ENCODE data around the gene IL37.

Gene IL37

GRCh38 chr2:112939425-112939824 is 28.5 kb downstream of the IL37 start:
- no peak for TF ChIP-seq ISL1 (CRISPR knock-in tag; IDR thresholded peaks at IDR 0.05)
- TF ChIP-seq ZNF70 (CRISPR knock-in tag; IDR thresholded peaks at IDR 0.05), result no peak
- no peak for TF ChIP-seq ZNF565 (CRISPR knock-in tag; conservative IDR thresholded peaks at IDR 0.05; ENCODE audit: low read depth)
- no peak for TF ChIP-seq ZFP3 (CRISPR knock-in tag; IDR thresholded peaks at IDR 0.05)
- no peak for TF ChIP-seq PPARA (CRISPR knock-in tag; IDR thresholded peaks at IDR 0.05; ENCODE audit: borderline replicate concordance)
- TF ChIP-seq TCF4 (CRISPR knock-in tag; IDR thresholded peaks at IDR 0.05; ENCODE audit: borderline replicate concordance), result no peak
- no peak for TF ChIP-seq RARB (CRISPR knock-in tag; IDR thresholded peaks at IDR 0.05)
- TF ChIP-seq, protein P1, sequence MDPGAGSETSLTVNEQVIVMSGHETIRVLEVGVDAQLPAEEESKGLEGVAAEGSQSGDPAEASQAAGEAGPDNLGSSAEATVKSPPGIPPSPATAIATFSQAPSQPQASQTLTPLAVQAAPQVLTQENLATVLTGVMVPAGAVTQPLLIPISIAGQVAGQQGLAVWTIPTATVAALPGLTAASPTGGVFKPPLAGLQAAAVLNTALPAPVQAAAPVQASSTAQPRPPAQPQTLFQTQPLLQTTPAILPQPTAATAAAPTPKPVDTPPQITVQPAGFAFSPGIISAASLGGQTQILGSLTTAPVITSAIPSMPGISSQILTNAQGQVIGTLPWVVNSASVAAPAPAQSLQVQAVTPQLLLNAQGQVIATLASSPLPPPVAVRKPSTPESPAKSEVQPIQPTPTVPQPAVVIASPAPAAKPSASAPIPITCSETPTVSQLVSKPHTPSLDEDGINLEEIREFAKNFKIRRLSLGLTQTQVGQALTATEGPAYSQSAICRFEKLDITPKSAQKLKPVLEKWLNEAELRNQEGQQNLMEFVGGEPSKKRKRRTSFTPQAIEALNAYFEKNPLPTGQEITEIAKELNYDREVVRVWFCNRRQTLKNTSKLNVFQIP (CRISPR knock-in tag; IDR thresholded peaks at IDR 0.05; ENCODE audit: borderline replicate concordance, low read depth), result no peak
- TF ChIP-seq ESRRG (CRISPR knock-in tag; IDR thresholded peaks at IDR 0.05), result no peak
- TF ChIP-seq, protein P2, sequence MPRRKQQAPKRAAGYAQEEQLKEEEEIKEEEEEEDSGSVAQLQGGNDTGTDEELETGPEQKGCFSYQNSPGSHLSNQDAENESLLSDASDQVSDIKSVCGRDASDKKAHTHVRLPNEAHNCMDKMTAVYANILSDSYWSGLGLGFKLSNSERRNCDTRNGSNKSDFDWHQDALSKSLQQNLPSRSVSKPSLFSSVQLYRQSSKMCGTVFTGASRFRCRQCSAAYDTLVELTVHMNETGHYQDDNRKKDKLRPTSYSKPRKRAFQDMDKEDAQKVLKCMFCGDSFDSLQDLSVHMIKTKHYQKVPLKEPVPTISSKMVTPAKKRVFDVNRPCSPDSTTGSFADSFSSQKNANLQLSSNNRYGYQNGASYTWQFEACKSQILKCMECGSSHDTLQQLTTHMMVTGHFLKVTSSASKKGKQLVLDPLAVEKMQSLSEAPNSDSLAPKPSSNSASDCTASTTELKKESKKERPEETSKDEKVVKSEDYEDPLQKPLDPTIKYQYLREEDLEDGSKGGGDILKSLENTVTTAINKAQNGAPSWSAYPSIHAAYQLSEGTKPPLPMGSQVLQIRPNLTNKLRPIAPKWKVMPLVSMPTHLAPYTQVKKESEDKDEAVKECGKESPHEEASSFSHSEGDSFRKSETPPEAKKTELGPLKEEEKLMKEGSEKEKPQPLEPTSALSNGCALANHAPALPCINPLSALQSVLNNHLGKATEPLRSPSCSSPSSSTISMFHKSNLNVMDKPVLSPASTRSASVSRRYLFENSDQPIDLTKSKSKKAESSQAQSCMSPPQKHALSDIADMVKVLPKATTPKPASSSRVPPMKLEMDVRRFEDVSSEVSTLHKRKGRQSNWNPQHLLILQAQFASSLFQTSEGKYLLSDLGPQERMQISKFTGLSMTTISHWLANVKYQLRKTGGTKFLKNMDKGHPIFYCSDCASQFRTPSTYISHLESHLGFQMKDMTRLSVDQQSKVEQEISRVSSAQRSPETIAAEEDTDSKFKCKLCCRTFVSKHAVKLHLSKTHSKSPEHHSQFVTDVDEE (CRISPR knock-in tag; IDR thresholded peaks at IDR 0.05), result no peak
- TF ChIP-seq TOX (CRISPR knock-in tag; IDR thresholded peaks at IDR 0.05; ENCODE audit: borderline replicate concordance), result no peak
- no peak for ATAC-seq

- no peak for ATAC-seq
Measured at GRCh38 chr2:112940859-112941625, 30.1 kb downstream of the IL37 start.

DNA sequence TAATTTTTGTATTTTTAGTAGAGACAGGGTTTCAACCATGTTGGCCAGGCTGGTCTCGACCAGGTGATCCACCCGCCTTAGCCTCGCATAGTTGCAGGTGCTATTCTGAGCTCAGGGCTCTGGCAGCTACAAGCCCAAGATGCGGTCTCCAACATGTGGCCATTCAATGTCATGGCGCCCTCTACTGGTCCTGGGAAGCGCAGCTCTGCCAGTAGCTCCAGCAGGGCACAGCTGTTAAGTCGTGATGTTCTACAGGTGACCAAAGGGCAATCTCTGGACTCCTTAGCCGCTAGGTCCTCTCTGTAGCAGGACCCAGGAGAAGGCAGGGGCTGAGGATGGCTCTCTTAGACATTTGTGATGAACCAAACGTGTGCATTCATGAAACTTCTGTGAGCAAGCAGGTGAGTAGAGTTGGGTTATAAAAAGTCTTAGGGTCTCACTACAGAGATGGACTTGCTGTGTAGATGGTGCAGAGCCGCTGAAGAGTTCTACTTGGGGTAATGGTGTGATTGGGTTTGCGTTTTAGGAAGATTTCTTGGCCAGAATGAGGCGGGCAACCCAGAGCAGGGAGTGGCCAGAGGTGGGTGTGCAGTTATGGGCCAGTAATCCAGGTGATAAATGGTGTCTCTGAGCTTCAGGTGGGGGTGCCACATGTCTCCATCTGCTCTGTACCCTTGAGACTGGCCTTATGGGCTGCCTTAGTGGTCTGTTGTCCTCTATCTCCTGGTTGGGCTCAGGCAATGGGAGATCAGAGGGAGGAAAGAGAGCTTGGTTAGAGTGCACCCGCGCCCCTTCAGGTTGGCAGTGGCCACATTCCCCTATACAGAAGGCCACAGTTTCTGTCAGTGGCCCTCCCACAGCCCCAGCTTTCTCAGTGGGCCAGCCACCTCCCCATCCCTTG is 31.0 kb downstream of the IL37 start:
- TF ChIP-seq ZFP30 (CRISPR knock-in tag; IDR thresholded peaks at IDR 0.05) (no peak), BACH2 (CRISPR knock-in tag; IDR thresholded peaks at IDR 0.05; ENCODE audit: borderline replicate concordance) (no peak), TOX (CRISPR knock-in tag; IDR thresholded peaks at IDR 0.05; ENCODE audit: borderline replicate concordance) (no peak), CREB5 (CRISPR knock-in tag; IDR thresholded peaks at IDR 0.05; ENCODE audit: low read depth) (no peak), ZNF8 (CRISPR knock-in tag; IDR thresholded peaks at IDR 0.05) (no peak)
- peak; percentile 99 for ATAC-seq

More at GRCh38 chr2:112940859-112941625, 30.1 kb downstream of the IL37 start:
- TF ChIP-seq, protein P1 (CRISPR knock-in tag; IDR thresholded peaks at IDR 0.05; ENCODE audit: borderline replicate concordance, low read depth), result no peak
- TF ChIP-seq PATZ1 (CRISPR knock-in tag; IDR thresholded peaks at IDR 0.05; ENCODE audit: borderline replicate concordance), result no peak
- TF ChIP-seq ZNF565 (CRISPR knock-in tag; conservative IDR thresholded peaks at IDR 0.05; ENCODE audit: low read depth), result no peak
- no peak for TF ChIP-seq ARNTL (CRISPR knock-in tag; IDR thresholded peaks at IDR 0.05; ENCODE audit: borderline replicate concordance, low read depth)
- TF ChIP-seq BACH2 (CRISPR knock-in tag; IDR thresholded peaks at IDR 0.05; ENCODE audit: borderline replicate concordance), result no peak
- no peak for TF ChIP-seq OSR1 (CRISPR knock-in tag; IDR thresholded peaks at IDR 0.05)
- TF ChIP-seq CSDC2 (CRISPR knock-in tag; IDR thresholded peaks at IDR 0.05), result no peak

Data from SK-N-SH treated with all-trans-retinoic acid at 6 μM for 48 hours (cell line).